Measurements from ENCODE around the gene AVPI1. TPM values are rescaled to one million over a fixed set of nuclear protein-coding genes. Genes with fewer than 3 reads are reported as not detected.

Gene AVPI1
- total and polyA plus RNA-seq, 4 donors = 15.1 to 26.8 (median 17.8) TPM

DNA sequence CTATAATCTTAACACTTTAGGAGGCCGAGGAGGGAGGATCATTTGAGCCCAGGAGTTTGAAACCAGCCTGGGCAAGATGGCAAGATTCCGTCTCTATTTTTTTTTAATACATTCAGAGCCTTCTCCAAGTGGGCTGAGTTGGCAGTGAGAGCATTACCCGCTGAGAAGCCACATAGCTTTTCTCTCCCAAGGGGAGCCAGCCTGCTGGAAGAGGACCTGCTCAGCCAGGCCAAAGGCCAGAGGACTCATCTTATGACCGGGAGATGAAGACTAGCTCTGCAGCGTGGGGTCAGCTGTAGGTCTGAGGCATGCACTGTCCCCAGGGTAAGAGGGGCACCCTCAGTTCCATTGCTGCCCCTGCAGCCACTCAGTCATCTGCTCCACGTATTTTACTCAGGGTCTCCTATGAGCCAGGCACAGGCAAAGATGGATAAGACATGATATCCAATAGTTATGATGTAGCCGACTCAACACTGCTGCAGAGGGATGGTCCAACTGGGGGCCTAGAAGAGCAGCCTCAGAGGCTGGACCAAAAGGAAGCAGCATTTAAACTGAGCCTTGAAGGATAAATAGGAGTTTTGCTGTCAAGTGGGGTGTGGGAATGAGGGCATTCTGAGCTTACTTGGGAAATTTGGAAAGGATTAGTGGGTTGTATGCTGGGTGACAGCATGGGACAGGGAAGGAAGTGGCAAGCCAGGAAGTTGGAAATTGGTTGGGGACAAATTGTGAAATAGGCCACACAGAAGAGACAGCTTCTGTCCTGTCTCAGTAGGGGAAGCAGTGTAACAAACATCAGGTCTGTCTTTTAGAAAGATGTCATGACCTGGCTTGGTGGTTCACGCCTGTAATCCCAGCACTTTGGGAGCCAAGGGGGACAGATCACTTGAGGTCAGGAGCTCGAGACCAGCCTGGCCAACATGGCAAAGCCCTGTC, 24.9 kb upstream of the AVPI1 start:
- Histone ChIP-seq H3K27me3 (ENCODE audit: control insufficient read depth in 3 of 3, insufficient read depth in 3 of 3, low read length in 2 of 3) (no peaks in the 10 kb centered on the region), H3K4me3 (no peak overlapping the region), H3K36me3 (ENCODE audit: control insufficient read depth in 4 of 4, insufficient read depth in 4 of 4, low read length in 4 of 4) (peaks cover 0 to 5% (median 0%) of the 10 kb centered on the region in 4 donors), H3K9me3 (ENCODE audit: control insufficient read depth in 4 of 4, insufficient read depth in 3 of 4, low read length in 3 of 4) (no peaks in the 10 kb centered on the region), H3K27ac (ENCODE audit: low read depth in 1 of 2, low read length in 1 of 2) (peak overlapping the region; percentile 6 to 13), H3K4me1 (ENCODE audit: control insufficient read depth in 5 of 5, insufficient read depth in 5 of 5, low read length in 5 of 5) (peaks cover 0 to 17% (median 7%) of the 10 kb centered on the region in 5 donors), H3K9ac (ENCODE audit: insufficient read depth in 1 of 2, low read length in 2 of 2) (no peak overlapping the region)
- 80 to 84% methylated on average over 9 of the region's 9 CpGs for WGBS, 2 donors
- TF ChIP-seq, protein P1, sequence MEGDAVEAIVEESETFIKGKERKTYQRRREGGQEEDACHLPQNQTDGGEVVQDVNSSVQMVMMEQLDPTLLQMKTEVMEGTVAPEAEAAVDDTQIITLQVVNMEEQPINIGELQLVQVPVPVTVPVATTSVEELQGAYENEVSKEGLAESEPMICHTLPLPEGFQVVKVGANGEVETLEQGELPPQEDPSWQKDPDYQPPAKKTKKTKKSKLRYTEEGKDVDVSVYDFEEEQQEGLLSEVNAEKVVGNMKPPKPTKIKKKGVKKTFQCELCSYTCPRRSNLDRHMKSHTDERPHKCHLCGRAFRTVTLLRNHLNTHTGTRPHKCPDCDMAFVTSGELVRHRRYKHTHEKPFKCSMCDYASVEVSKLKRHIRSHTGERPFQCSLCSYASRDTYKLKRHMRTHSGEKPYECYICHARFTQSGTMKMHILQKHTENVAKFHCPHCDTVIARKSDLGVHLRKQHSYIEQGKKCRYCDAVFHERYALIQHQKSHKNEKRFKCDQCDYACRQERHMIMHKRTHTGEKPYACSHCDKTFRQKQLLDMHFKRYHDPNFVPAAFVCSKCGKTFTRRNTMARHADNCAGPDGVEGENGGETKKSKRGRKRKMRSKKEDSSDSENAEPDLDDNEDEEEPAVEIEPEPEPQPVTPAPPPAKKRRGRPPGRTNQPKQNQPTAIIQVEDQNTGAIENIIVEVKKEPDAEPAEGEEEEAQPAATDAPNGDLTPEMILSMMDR (IDR thresholded peaks at IDR 0.05; ENCODE audit: control extremely low read depth, extremely low read depth) = no peak
- ATAC-seq (ENCODE audit: insufficient read depth, low FRiP score) (no peak), DNase-seq (no peak)

DNA sequence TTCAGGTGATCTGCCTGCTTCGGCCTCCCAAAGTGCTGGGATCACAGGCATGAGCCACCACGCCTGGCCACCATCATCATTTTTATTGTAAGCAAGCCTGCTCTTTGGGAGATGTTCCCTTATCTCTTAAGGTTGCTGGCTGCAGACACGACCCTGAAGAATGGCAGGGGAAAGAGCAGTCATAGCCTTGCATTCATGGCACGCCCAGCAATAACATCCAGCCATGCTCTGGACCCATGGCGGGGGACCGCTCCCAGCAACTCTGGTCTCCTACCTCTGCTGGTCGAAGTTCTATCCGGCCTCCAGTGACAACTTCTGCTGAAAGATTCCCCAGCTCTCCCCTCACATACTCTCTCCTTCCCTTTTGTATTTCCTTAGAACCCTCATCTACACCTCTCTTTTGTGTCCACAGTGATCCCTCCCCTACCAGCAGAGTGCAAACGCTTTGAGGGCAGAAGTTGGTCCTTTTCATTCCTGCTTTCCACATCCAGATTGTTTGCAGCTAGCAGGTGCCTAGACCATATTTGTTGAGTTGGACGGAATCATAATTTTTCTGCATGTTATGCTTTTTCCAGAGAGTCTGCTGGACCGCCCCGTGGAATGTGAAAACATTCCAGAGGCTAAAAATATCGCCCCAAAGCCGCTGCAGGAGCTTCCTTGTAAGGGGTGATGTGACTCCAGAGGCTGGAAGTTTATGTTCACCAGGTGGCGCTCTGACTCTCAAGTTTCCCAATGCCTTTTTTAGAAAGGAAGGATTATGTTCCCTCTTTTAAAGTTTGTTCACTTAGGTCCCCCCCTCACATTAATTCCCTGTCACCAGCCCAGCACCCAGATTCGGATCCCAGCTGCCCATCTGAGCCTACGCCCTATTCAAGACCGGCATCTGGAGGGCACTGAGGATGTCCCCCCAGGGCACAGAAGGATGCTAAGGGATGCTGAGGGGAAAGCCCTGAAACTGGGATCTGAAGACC, 22.2 kb upstream of the AVPI1 start:
- Histone ChIP-seq H3K27ac (ENCODE audit: low read depth in 1 of 2, low read length in 1 of 2) (no peak overlapping the region), H3K4me3 (no peak overlapping the region), H3K9ac (ENCODE audit: insufficient read depth in 1 of 2, low read length in 2 of 2) (no peak overlapping the region), H3K9me3 (ENCODE audit: control insufficient read depth in 4 of 4, insufficient read depth in 3 of 4, low read length in 3 of 4) (no peaks in the 10 kb centered on the region), H3K4me1 (ENCODE audit: control insufficient read depth in 5 of 5, insufficient read depth in 5 of 5, low read length in 5 of 5) (peaks cover 0 to 8% (median 3%) of the 10 kb centered on the region in 5 donors), H3K36me3 (ENCODE audit: control insufficient read depth in 4 of 4, insufficient read depth in 4 of 4, low read length in 4 of 4) (no peaks in the 10 kb centered on the region), H3K27me3 (ENCODE audit: control insufficient read depth in 3 of 3, insufficient read depth in 3 of 3, low read length in 2 of 3) (no peaks in the 10 kb centered on the region)
- 40 to 47% methylated on average over 18 of the region's 18 CpGs for WGBS, 2 donors
- no peak for ATAC-seq (ENCODE audit: insufficient read depth, low FRiP score)
- DNase-seq = peak; percentile 75 to 86 (median 80)
- TF ChIP-seq, protein P1 (IDR thresholded peaks at IDR 0.05; ENCODE audit: control extremely low read depth, extremely low read depth) = peak; percentile 58

DNA sequence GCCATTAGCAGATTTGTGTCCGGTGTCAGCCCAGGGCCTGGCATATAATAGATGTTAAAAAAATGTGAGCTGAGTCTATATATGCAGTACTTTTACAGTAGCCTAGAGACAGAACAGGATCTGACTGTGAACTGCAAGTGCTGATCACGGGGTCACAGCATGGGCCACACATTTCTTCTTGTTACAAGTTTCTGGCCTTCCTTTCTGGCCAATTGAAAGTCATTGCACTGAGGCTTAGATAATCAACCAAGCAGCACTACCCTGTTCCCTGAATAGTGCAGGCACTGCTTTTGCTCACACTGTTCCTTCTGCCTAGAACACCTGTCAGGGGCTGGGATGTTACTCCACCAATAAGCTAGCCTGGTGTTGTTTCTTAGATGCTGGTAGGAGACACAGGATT, 21.1 kb upstream of the AVPI1 start:
- peaks cover 0 to 4% (median 0%) of the 10 kb centered on the region in 3 donors for H3K27me3 ChIP-seq (ENCODE audit: control insufficient read depth in 3 of 3, insufficient read depth in 3 of 3, low read length in 2 of 3)
- H3K4me1 ChIP-seq (ENCODE audit: control insufficient read depth in 5 of 5, insufficient read depth in 5 of 5, low read length in 5 of 5) = peaks cover 0 to 7% (median 3%) of the 10 kb centered on the region in 5 donors
- DNase-seq (no peak), ATAC-seq (ENCODE audit: insufficient read depth, low FRiP score) (no peak)
- no peak overlapping the region for H3K9ac ChIP-seq (ENCODE audit: insufficient read depth in 1 of 2, low read length in 2 of 2)
- H3K4me3 ChIP-seq = no peak overlapping the region
- TF ChIP-seq, protein P1 (IDR thresholded peaks at IDR 0.05; ENCODE audit: control extremely low read depth, extremely low read depth) = no peak
- no peak overlapping the region for H3K27ac ChIP-seq (ENCODE audit: low read depth in 1 of 2, low read length in 1 of 2)
- H3K9me3 ChIP-seq (ENCODE audit: control insufficient read depth in 4 of 4, insufficient read depth in 3 of 4, low read length in 3 of 4) = no peaks in the 10 kb centered on the region
- WGBS, 2 donors = 80 to 93% methylated on average over 2 of the region's 2 CpGs
- H3K36me3 ChIP-seq (ENCODE audit: control insufficient read depth in 4 of 4, insufficient read depth in 4 of 4, low read length in 4 of 4) = no peaks in the 10 kb centered on the region
